MM.1S (cell line): ENCODE measurements around the gene LIN37.

Source experiments
- DNase-seq: peaks from one replicate; pipeline ENCODE4 v3.0.0-alpha.2; 2015
- H2AFZ ChIP-seq: fragments of 300-600 bp; sonication (generic); 2 replicates; pipeline ENCODE4 v1.6.0; 2016; ENCODE audit warnings: antibody characterized with exemption, low read length
- H3F3A ChIP-seq: fragments of 300-600 bp; sonication (generic); 2 replicates; pipeline ENCODE4 v1.6.1; 2016; ENCODE audit warnings: mild to moderate bottlenecking, antibody characterized with exemption, low read length, moderate library complexity, mixed read lengths; ENCODE audit not compliant: insufficient read depth
- H3K27ac ChIP-seq: fragments of 300-600 bp; sonication (generic); 2 replicates; pipeline ENCODE4 v1.5.1; 2016; ENCODE audit warnings: mild to moderate bottlenecking, low read length
- H3K27me3 ChIP-seq: fragments of 300-600 bp; sonication (generic); replicated peaks from 2 replicates; pipeline ENCODE4 v1.6.0; 2016; ENCODE audit warnings: low read length; ENCODE audit not compliant: insufficient read depth
- H3K36me3 ChIP-seq: fragments of 300-600 bp; sonication (generic); replicated peaks from 2 replicates; pipeline ENCODE4 v1.6.1; 2016; ENCODE audit warnings: mild to moderate bottlenecking, low read length, mixed read lengths; ENCODE audit not compliant: insufficient read depth
- H3K4me1 ChIP-seq: fragments of 300-600 bp; sonication (generic); 2 replicates; pipeline ENCODE4 v1.6.1; 2016; ENCODE audit warnings: low read length, mixed read lengths
- H3K4me2 ChIP-seq: fragments of 300-600 bp; sonication (generic); 2 replicates; pipeline ENCODE4 v1.6.0; 2016; ENCODE audit warnings: low read depth, low read length
- H3K4me3 ChIP-seq: fragments of 300-600 bp; sonication (generic); 2 replicates; pipeline ENCODE4 v1.5.1; 2016; ENCODE audit warnings: low read length, mixed read lengths
- H3K79me2 ChIP-seq: fragments of 300-600 bp; sonication (generic); 2 replicates; pipeline ENCODE4 v1.6.1; 2016; ENCODE audit warnings: mixed run types, low read length, mixed read lengths
- H3K9ac ChIP-seq: fragments of 300-600 bp; sonication (generic); 2 replicates; pipeline ENCODE4 v1.6.1; 2016; ENCODE audit warnings: low read length, mixed read lengths
- H3K9me2 ChIP-seq: fragments of 300-600 bp; sonication (generic); replicated peaks from 2 replicates; pipeline ENCODE4 v1.6.1; 2016; ENCODE audit warnings: mild to moderate bottlenecking, low read length, mixed read lengths; ENCODE audit not compliant: insufficient read depth
- H3K9me3 ChIP-seq: fragments of 300-600 bp; sonication (generic); replicated peaks from 2 replicates; pipeline ENCODE4 v1.6.1; 2016; ENCODE audit warnings: mild to moderate bottlenecking, low read length, mixed read lengths; ENCODE audit not compliant: insufficient read depth
- H4K20me1 ChIP-seq: fragments of 300-600 bp; sonication (generic); 2 replicates; pipeline ENCODE4 v1.6.1; 2016; ENCODE audit warnings: mild to moderate bottlenecking, low read length, moderate library complexity, mixed read lengths; ENCODE audit not compliant: insufficient read depth
- CTCF ChIP-seq: fragments of 300-600 bp; sonication (generic); IDR thresholded peaks from 2 replicates; pipeline ENCODE4 v1.5.1; 2016; ENCODE audit warnings: antibody characterized with exemption, low read length, mixed read lengths
- EZH2 ChIP-seq: fragments of 300-600 bp; sonication (generic); optimal IDR thresholded peaks from 2 replicates; pipeline ENCODE3; 2017; ENCODE audit warnings: low read depth, mild to moderate bottlenecking, antibody characterized with exemption, low read length, mixed read lengths
- EZH2phosphoT487 ChIP-seq: fragments of 300-600 bp; sonication (generic); IDR thresholded peaks from 2 replicates; pipeline ENCODE4 v1.6.1; 2018; ENCODE audit warnings: antibody characterized with exemption, low read length

LIN37 gene

DNA sequence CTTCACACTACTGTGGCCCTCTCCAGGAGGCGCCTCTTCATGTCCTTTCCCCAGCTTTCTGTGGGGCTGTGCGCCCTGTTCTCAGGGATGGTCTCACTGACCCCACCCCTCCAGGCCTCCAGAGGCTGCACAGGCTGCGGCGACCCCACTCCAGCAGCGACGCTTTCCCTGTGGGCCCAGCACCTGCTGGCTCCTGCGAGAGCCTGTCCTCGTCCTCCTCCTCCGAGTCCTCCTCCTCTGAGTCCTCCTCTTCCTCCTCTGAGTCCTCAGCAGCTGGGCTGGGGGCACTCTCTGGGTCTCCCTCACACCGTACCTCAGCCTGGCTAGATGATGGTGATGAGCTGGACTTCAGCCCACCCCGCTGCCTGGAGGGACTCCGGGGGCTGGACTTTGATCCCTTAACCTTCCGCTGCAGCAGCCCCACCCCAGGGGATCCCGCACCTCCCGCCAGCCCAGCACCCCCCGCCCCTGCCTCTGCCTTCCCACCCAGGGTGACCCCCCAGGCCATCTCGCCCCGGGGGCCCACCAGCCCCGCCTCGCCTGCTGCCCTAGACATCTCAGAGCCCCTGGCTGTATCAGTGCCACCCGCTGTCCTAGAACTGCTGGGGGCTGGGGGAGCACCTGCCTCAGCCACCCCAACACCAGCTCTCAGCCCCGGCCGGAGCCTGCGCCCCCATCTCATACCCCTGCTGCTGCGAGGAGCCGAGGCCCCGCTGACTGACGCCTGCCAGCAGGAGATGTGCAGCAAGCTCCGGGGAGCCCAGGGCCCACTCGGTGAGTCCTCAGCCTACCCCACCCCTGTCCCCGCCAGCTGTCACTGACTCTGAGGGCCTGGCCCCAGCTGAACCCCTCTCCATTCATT, 38.2 kb downstream of the LIN37 start:
- H3K79me2 ChIP-seq: no peaks in the 10 kb centered on the region

GRCh38 chr19:35787227-35787799, 38.9 kb downstream of the LIN37 start:
- Histone ChIP-seq H3K79me2 (no peaks in the 10 kb centered on the region), H3K27ac (no peak overlapping the region), H3K4me3 (no peak overlapping the region), H3K9me3 (no peaks in the 10 kb centered on the region), H3K9ac (no peak overlapping the region), H2AFZ (no peak overlapping the region), H4K20me1 (no peaks in the 10 kb centered on the region), H3F3A (no peaks in the 10 kb centered on the region), H3K9me2 (no peaks in the 10 kb centered on the region), H3K4me1 (no peaks in the 10 kb centered on the region), H3K4me2 (no peak overlapping the region), H3K36me3 (no peaks in the 10 kb centered on the region), H3K27me3 (peaks cover 5% of the 10 kb centered on the region)
- DNase-seq: no peak
- TF ChIP-seq EZH2: no peak
- no peak for TF ChIP-seq CTCF
- no peak for TF ChIP-seq EZH2phosphoT487

More for the DNA sequence above, 38.2 kb downstream of the LIN37 start:
- Histone ChIP-seq H3K4me3 (no peak overlapping the region), H3K27me3 (no peaks in the 10 kb centered on the region), H3K36me3 (no peaks in the 10 kb centered on the region), H4K20me1 (no peaks in the 10 kb centered on the region), H3F3A (no peaks in the 10 kb centered on the region), H2AFZ (no peak overlapping the region), H3K27ac (no peak overlapping the region), H3K4me1 (no peaks in the 10 kb centered on the region), H3K9me2 (no peaks in the 10 kb centered on the region), H3K9ac (no peak overlapping the region), H3K4me2 (no peak overlapping the region), H3K9me3 (no peaks in the 10 kb centered on the region)
- DNase-seq: no peak
- no peak for TF ChIP-seq CTCF
- no peak for TF ChIP-seq EZH2phosphoT487
- TF ChIP-seq EZH2: no peak

DNA sequence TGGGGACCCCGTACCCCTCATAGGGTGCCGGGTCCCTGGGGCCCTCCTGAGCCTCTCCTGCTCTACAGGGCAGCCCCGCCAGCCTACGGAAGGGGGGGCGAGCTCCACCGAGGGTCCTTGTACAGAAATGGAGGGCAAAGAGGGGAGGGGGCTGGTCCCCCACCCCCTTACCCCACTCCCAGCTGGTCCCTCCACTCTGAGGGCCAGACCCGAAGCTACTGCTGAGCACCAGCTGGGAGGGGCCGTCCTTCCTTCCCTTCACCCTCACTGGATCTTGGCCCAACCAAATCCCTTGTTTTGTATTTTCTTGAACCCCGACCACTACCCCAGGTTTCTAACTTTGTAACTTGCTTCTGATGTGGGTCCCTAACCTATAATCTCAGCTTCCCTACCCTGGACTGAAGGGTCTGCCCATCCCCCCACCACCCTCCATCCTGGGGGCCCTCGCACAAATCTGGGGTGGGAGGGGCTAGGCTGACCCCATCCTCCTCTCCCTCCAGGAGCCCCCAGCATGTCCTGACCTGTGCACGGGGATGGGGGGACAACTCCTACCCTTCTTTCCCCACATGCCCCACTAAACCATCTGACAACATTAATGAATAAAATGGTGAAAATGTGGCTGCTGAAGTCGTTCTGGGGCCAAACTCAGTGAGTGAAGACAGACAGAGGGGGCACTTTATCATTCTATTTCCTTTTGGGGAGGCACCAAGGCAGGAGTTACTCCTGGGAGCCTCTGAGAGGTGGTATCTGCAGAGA, 40.0 kb downstream of the LIN37 start:
- H3F3A ChIP-seq: no peaks in the 10 kb centered on the region
- no peaks in the 10 kb centered on the region for H3K9me2 ChIP-seq
- no peak overlapping the region for H3K27ac ChIP-seq
- no peaks in the 10 kb centered on the region for H3K9me3 ChIP-seq
- no peaks in the 10 kb centered on the region for H4K20me1 ChIP-seq
- no peak overlapping the region for H3K9ac ChIP-seq
- H3K4me2 ChIP-seq: no peak overlapping the region
- no peak overlapping the region for H3K4me3 ChIP-seq
- no peak for DNase-seq
- H3K27me3 ChIP-seq: peaks cover 15% of the 10 kb centered on the region
- no peaks in the 10 kb centered on the region for H3K36me3 ChIP-seq
- H3K79me2 ChIP-seq: no peaks in the 10 kb centered on the region
- TF ChIP-seq EZH2phosphoT487 (no peak), EZH2 (no peak), CTCF (no peak)
- H3K4me1 ChIP-seq: no peaks in the 10 kb centered on the region
- H2AFZ ChIP-seq: no peak overlapping the region
